ENCODE data around the gene KCNA5.
A peak's percentile ranks its signal among the peaks of the same experiment; 100 is the strongest.

The KCNA5 gene

DNA sequence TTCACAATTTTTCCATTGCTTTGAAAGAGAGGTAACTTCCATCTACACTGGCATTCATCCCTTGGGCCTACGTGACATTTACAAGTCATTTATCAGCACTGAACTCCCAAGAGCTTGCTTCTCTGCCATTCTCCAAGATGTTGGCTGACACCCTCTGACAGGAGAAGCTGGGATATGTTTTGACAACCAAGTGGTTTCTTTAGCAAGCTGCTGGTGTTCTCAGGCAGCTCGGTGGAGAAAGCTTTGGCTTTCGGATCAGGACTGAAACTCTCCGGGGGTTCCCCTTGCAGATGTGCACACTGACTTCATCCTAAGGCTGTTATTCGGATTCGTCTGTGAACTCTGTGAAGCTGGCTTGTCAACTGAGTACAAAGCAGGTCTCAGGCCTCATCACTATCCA lies 15.7 kb downstream of the KCNA5 start:
- FAIRE-seq (no peak), DNase-seq (ENCODE audit: insufficient read length, low spot score) (no peak)

DNA sequence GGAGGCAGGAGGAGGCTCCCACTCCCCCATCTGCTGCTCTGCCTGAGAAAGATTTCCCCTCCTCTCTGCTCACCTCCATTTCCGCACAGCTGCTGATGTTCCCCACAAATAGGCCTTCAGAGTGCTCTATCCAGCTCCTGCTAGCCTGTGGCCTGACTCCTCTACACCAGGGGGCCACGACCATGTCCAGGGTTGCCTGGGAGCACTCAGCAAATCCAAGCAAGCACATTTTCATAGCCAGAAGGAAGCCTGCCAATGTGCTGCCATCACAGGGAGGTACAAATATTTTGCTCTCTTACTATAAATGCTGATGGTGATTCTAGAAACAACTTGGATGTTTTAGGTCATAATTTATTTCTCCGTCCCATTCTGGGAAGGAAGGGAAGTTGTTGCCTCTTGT lies 17.3 kb downstream of the KCNA5 start:
- DNase-seq (ENCODE audit: insufficient read length, low spot score) = no peak
- no peak for FAIRE-seq

DNA sequence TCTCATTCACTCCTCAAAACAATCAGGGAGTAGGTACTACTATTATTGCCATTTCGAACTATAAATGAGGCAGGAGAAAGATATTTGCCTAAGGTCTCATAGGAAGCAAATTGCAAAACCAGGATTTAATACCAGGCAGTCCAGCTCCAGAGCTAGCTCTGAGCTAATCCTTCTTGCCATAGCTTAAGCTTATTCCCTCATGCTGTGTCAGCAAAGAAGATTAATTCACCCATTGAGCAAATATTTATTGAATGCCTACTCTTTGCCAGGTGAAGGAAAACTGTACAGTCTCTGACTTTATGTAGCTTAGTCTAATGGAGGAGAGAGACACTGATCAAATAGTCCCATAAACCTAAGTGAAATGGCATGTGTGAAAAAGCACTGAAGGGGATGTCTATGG lies 19.5 kb downstream of the KCNA5 start:
- DNase-seq (ENCODE audit: insufficient read length, low spot score) (no peak), FAIRE-seq (no peak)

DNA sequence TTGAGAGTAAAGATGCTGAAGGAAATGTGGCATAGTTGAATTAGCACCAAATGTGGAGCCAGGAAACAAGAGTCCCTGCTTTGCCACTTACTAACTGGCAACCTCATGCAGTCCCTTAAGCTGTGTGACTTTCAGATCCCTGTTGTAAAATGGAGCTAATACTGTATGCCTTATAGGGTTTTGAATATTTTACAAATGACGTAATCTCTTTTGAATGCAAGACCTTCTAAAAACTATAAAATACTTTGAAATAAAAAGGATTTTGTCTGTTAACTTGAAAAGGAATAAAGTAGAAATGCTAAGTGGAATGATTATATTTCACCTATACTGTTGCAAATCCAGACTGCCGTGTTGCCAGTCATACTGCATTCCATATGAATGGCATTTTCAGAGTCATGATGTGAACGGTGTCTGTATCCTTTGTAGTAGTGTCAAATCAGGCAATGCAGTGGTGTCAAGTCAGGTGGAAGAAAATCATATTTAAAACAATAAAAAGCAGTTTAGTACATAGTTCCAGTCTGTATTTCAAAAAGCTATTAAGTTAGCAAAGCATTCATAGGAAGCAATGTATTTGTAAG lies 21.3 kb downstream of the KCNA5 start:
- DNase-seq (ENCODE audit: insufficient read length, low spot score) = no peak
- FAIRE-seq = no peak

DNA sequence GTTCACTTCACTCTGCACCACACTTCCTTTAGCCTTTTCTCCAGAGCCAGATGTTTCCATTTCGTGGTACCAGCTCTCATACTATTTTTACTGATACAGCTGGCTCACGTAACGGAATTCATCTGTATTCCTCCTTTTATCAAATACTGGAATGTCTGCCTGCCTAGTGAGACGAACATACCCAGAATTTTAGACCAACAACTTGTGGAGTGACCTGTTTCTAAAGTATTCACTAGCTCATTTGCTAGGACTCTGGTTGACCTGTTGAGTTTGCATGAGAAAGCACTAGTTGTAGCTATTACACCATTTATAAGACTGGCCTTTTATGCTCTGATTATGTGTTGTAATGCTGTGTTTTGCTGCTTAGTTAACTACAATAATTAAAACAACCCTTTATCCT lies 22.6 kb downstream of the KCNA5 start:
- DNase-seq (ENCODE audit: insufficient read length, low spot score) (no peak), FAIRE-seq (no peak)

DNA sequence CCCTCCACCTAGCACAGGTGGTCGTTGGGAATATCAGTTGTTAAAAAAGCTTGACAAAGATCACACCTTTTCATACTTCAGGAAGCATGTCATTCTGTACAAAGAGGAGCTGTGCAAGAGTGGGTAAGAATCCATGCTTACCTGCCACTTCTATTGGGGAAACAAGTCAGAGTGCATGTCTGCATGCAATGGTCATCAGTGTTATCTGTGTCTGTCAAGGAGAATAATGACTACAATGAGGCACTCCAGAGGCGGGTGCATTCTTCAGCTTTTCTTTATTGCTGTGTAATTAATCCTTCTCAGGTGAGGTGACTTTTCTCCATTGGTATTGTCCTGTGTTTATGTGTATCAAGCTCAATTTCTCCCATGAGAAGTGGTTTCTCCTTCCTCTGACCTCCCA lies 24.4 kb downstream of the KCNA5 start:
- DNase-seq (ENCODE audit: insufficient read length, low spot score) (no peak), FAIRE-seq (no peak)

DNA sequence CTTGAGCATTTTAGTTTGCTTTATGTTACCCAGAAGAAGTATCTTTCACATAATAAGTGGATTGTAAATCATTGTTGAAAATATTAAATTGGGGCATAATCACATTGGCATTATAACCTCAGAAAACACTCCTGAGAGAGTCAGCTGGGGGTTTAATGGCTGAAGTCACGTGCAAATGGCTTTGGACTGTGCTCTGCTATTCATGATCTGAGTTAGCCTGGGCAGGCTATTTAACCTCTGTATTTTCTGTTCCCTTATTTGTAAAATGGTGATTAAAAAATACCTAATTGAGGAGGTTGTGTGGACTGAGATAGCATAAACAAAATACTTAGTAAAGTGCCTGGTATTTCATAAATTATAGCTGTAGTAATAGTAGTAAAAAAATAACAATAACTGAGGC lies 24.9 kb downstream of the KCNA5 start:
- FAIRE-seq = no peak
- DNase-seq (ENCODE audit: insufficient read length, low spot score) = no peak

DNA sequence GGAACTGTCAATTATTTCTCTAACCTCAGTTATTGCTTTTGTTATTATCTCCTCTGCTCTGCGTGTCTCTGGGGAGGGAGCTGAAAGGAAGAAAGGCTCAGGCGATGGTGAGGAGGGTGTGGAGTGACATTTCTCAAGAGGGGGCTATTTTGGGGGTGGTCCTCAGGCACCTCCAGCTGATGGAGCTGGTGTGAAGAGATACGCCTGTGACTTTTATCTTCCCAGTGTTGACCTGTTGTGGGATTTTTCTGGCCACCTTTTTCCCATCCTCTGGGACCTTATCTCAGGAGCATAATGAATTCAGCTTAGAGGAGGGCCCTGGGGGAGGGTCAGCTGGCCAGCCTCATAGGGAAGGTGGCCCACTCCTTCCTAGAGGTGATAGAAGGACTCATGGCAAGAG lies 26.4 kb downstream of the KCNA5 start:
- FAIRE-seq = no peak
- DNase-seq (ENCODE audit: insufficient read length, low spot score) = no peak

DNA sequence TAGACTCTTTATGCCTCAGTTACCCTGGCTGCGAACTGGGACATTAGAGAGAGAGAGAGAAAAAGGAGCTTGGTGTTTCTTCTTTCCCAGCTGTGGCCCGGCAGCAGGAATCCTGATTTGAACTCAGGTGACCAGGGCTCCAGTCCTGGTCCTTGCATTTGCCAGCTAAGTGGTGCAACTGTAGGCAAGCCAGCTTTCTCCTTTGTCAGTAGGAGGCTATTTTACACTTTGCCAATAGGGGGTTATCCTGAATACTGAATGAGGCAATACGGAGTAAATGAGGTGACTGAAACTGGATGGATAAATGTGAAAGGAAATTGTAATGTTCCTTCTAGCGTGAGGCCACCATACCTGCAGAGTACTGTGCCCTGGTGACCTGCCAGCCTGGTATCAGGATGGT lies 27.8 kb downstream of the KCNA5 start:
- FAIRE-seq = no peak

DNA sequence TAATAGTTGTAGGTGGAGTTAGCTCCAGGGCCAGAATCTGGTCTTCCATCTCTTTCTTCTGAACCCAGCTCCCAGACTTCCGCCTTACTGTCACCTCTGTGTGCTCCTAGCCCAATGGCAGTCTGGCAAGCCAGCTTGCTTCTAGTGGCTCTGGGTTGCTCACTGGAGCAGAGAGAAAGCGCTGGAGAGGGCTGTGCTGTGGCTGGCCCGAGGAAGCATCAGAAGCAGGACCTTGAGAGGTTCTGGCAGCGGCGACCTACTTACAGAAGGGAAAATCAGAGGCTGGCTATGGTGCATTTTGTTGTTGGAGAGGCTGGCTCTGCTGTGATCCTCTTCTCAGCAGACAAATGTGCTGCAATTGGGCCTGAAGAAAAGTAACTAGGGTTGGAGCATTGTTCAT lies 28.6 kb downstream of the KCNA5 start:
- FAIRE-seq (no peak), DNase-seq (ENCODE audit: insufficient read length, low spot score) (no peak)

More for the DNA sequence above, 27.8 kb downstream of the KCNA5 start:
- no peak for DNase-seq (ENCODE audit: insufficient read length, low spot score)

DNA sequence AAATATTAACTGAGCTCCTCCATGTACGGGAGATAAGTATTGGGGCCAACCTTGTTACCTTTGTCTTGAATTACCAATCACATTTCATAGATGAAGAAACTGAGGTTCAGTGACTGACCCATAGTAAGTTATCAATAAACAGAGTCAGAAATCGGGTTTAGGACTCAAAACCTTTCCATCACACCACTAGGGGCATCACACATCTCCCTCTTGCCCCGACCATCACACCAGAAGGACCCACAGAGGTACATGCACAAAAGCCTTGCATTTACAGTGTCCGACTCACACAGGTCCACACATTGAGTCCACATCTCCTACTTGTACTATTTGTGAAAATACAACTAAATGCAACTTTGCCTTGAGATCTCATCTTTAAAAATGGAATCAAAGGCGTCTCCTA lies 29.4 kb downstream of the KCNA5 start:
- DNase-seq (ENCODE audit: insufficient read length, low spot score) (no peak), FAIRE-seq (no peak)

DNA sequence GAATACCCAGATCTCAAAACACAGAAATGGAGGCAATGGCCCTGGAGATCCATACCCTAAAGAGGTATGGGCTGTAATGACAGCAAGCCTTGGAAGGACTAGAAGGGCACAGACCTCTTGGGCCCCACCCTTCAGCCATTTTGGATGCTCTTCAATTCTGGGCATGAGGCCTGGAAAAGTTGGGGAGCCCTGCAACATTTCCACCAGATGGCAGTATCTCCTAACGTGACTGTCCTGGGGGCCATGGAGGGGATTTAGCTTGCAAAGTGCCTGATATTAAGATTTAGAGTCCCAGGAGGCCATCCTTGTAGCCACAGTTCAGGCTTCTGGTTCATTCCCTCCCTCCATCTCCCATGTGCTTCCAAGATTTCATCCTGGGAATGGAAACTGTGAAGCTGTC lies 30.2 kb downstream of the KCNA5 start:
- no peak for DNase-seq (ENCODE audit: insufficient read length, low spot score)
- FAIRE-seq = no peak

DNA sequence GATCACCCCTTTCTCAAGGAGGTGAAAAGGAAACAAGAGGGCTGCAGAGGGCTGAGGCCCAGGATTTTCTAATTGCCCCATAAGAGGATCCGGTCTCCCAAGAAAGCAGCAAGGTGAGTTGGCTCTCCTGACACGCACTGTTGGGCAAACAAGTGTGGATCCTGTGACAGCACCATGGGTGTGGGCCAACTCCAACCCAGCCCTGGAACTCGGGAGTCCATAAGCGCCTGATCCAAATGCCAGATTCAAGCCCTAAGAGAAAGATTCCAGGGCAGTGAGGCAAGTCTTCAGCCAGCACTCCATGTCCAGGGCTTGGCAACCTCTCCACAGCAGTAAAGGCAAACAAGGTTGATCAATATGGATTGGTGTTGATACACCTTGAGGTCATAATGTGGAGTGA lies 33.1 kb downstream of the KCNA5 start:
- FAIRE-seq (no peak), DNase-seq (ENCODE audit: insufficient read length, low spot score) (no peak)

DNA sequence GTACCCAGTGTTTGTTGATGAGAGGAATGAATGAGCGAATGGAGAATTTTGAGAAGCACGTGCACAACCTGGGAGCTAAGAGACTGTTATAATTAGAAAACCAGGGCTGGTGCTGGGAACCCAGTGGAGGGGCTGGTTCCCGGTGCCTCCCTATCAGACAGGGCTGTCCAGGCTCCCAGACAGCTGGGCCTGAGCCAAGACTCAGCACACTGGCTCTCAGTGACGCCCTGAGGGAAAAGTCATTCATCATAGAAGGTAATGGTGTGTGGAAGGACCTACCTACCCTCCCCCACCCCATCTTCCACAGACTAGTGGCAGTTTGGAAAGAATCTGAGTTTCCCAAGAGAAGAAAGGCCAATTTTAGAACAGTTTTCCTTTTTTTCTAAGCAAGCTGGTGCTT lies 34.7 kb downstream of the KCNA5 start:
- DNase-seq (ENCODE audit: insufficient read length, low spot score) (no peak), FAIRE-seq (no peak)

DNA sequence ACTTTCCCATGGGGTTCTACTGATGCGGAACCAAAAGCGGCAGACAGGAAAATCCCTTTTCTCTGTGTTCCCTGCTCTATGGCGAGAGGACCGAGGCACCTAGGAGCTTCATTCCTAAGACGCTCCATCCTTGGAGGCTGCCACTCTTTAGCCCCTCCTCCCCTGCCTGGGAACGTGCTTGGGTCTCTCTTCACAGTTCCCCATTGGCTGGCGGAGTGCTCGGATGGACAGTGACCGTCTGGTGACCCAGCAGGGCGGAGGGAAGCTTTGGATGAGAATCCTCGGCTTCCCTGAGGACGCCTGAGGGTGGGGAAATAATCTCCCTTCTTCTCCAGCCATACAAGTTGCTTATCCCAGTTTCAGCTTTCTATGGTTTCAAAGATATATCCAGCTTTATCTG lies 37.3 kb downstream of the KCNA5 start:
- no peak for FAIRE-seq
- DNase-seq (ENCODE audit: insufficient read length, low spot score) = no peak

DNA sequence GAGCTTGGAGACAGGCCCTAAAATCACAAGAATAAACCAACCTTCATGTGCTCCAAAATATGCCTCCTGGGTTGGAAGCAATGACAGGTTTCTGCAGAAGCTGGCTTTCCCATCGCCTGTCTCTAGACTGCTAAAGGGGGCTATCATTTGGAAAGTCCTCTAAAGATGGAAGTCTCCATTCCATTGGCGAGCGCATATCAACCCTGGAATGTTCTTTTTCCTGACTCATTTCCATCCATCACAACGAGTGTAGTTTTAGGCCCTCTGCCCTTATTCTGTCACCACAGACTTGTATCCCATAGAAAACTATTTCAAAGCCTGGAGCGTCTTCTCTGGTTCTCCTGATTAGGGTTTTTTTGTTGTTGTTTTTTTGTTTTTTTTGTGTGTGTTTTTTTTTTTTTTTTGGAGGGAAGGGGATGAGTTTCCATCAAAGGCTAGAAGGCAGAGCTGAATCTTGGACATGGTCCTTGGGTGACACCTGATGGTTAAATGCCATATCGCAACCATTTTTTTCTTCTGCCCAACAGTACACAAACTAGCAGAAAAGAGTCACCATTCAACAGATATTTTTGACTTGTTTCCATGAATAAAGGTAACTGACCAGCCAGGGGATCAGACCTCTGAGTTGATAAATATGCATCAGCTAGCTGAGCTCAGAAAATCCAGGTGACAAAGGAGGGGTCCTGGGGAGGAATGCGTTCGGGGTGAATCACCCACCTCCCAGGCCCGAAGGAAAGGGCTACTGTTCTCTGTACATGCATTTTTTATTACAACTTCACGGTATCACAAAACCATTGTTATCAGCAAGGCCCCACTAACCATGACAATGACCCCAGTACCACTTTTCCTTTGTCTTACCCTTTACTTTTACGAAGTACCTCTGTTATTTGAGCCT lies 40.5 kb downstream of the KCNA5 start:
- FAIRE-seq = peak; percentile 87
- peak; percentile 61 for DNase-seq (ENCODE audit: insufficient read length, low spot score)

DNA sequence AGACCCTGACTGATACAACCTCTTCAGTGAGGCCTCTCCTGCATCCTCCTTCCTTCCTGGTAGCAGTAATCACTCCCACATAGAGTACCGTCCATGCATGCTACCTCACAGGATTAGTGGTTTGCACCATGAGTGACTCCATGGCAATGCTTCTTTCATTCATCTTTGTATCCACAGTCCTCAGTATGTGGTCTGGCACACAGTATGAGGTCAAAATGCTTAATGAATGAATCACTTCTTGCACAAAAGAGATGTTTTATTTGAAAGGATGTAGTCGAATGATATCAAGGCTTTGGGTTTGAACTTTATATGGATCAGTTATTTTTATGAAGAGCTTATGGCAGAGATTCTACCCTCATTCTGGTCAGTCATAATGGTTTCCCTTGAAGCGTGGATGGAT lies 42.2 kb downstream of the KCNA5 start:
- no peak for FAIRE-seq
- DNase-seq (ENCODE audit: insufficient read length, low spot score) = no peak

DNA sequence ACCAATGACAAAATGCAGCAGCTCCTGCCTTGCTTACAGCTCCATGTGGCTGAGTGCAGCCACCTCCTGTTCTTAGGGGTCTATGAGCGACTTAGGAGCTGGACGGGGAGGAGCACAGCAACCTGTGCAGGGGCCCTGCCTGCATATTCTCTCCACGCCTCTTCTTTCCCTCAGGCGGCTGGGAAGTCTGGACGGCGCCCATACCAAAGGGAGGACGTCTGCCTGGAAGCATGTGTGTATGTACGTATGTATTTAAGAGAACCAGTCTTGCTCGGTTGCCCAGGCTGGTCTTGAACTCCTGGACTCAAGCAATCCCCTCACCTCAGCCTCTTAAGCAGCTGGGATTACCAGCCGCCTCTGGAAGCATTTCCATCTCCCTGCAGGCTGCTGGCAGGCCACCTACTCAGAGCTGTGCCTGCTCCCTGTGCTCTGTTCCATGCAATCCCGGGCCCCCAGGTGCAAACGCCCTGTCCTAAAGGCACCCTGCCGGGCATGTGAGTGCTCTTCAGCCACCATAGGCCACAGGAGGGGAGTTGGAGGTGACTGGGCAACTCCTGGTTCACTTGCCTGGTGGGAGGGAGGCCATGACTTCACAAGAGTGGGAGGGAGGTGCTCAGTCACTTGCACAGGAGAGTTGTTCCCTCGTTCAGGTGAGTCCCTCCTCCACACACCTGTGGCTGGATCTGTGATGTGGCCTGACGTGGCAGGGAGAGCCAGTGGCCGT lies 44.3 kb downstream of the KCNA5 start:
- DNase-seq (ENCODE audit: insufficient read length, low spot score) (no peak), FAIRE-seq (no peak)

DNA sequence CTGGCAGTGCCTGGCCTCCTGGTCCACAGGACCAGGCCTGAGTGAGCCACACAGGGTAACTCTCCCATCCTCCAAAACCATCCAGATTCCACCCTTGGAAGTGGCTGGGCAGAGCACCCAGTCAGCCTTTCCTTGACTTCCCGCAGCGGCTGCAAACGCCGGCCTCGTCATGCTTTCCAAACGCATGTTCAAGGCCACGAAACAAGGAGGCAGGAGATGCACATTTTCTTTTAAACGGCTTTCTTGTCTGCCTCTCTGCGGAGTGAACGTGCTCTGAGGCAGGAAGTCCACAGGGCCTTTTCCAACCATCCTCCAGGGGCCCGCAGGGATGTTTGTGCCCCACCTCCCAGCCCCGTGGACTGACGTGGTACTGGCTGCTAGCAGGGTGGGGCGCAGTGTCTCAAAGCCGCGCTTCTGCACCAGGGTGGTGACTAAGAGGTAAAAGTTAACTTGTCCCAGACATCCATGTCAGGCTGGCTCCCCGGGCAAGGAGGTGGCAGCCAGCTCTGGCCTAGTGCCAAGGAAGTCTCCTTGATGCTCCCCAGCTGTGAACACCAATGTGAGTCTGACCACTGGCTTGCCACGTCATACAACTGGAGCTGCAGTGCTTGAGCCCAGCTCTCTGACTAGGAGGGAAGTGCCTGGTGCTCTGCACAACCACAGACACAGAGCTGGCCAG lies 45.0 kb downstream of the KCNA5 start:
- no peak for DNase-seq (ENCODE audit: insufficient read length, low spot score)
- no peak for FAIRE-seq

DNA sequence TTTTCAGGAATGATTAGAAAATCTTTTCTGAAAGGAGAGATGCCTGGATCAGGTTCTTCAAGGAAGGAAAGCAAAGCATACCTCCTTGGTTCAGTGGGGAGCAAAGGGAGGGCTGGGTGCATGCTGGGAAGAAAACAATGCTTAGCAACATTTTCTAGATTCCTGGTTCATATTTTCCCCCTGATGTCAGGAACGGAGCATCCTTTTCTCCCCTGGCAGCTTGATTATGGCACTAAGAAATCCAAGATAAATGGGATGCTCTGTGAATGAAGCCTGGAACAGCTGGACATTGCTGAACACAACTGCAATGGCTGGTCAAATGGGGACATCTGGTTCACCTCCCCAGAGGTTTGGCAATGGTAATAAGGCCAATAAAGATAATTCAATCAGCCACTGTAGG lies 50.9 kb downstream of the KCNA5 start:
- FAIRE-seq = no peak
- no peak for DNase-seq (ENCODE audit: insufficient read length, low spot score)

DNA sequence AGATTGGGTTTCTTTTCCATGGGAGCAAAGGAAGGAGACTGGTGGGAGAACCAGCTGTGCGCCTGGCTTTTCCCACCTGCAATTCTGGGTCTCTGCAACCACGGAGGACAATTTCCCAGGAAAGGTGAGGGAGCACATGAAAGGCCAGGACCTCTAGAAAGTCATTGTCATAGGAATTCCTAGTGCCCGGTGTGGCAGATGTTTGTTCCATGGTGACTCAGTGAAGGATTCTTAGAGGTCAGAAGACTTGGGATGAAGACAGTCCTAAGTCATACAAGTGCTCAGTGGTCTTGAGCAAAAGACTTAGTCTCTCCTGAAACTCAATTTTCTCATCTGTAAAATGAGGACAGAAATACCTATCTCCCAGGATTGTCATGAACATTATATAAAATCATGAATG lies 51.3 kb downstream of the KCNA5 start:
- FAIRE-seq (no peak), DNase-seq (ENCODE audit: insufficient read length, low spot score) (no peak)

Data from GM19239 (cell line).